Dermis microvascular lymphatic vessel endothelial cell (primary cell): ENCODE measurements around the gene FERMT1. TPM values are rescaled to one million over a fixed set of nuclear protein-coding genes. Genes with fewer than 3 reads are reported as not detected.
"Not testable (repeated sequence)": the region's sequence is repeated elsewhere in the genome, so short reads cannot be mapped to it uniquely, and the experiment has no call there.

ENCODE experiments used
- DNase-seq, 2 donors: peaks; one replicate each; pipeline versions ENCODE4 v3.0.0 to v3.0.0-alpha.2; 2010; ENCODE audit warnings: low read depth in 2 of 2
- total RNA-seq: library from RNA; depleted of rRNA; stranded (reverse); fragments of >200 nt; gene quantifications from 2 replicates; pipeline ENCODE4 v1.2.1, GENCODE V29; 2014

Gene FERMT1
- total RNA-seq, 1 donor from 2014 or later, result 0.39 TPM

GRCh38 chr20:6070829-6071695 is 51.8 kb downstream of the FERMT1 start:
- DNase-seq, result no peak

- no peak for DNase-seq
Measured at GRCh38 chr20:6069669-6070068, 53.2 kb downstream of the FERMT1 start.

- no peak for DNase-seq
Measured at GRCh38 chr20:6067763-6068318, 55.0 kb downstream of the FERMT1 start.

GRCh38 chr20:6066582-6066981 is 56.2 kb downstream of the FERMT1 start:
- no peak for DNase-seq

- DNase-seq, result no peak
Measured at GRCh38 chr20:6061544-6061943, 61.3 kb downstream of the FERMT1 start.

- no peak for DNase-seq
Measured at GRCh38 chr20:6060213-6060612, 62.6 kb downstream of the FERMT1 start.

- DNase-seq, result no peak
Measured at GRCh38 chr20:6058684-6059295, 64.0 kb downstream of the FERMT1 start.

- DNase-seq, result no peak
Measured at GRCh38 chr20:6057691-6058090, 65.1 kb downstream of the FERMT1 start.

GRCh38 chr20:6057139-6057538 is 65.7 kb downstream of the FERMT1 start:
- DNase-seq, result no peak

- DNase-seq, result no peak
Measured at GRCh38 chr20:6055981-6056569, 66.8 kb downstream of the FERMT1 start.

GRCh38 chr20:6055161-6055783 is 67.6 kb downstream of the FERMT1 start:
- no peak for DNase-seq

- not testable (repeated sequence) for DNase-seq
Measured at GRCh38 chr20:6054689-6055051, 68.2 kb downstream of the FERMT1 start.

GRCh38 chr20:6053776-6054688 is 68.8 kb downstream of the FERMT1 start, which contains the start of gene LRRN4:
Gene LRRN4 (minus strand): TSS chr20:6054060. CDS start chr20:6052799, 1,261 bp downstream.
- no peak for DNase-seq

- DNase-seq, result no peak
Measured at GRCh38 chr20:6053064-6053775, 69.6 kb downstream of the FERMT1 start.

- no peak for DNase-seq
Measured at GRCh38 chr20:6051505-6051904, 71.3 kb downstream of the FERMT1 start.

- DNase-seq, result no peak
Measured at GRCh38 chr20:6048391-6048790, 74.4 kb downstream of the FERMT1 start.

- DNase-seq, result no peak
Measured at GRCh38 chr20:6046432-6046831, 76.4 kb downstream of the FERMT1 start.

GRCh38 chr20:6045566-6045965 is 77.3 kb downstream of the FERMT1 start:
- DNase-seq, result no peak

GRCh38 chr20:6044115-6044514 is 78.7 kb downstream of the FERMT1 start:
- no peak for DNase-seq

- no peak for DNase-seq
Measured at GRCh38 chr20:6041808-6042265, 81.0 kb downstream of the FERMT1 start.
